DND-41 (cell line): ENCODE data around the gene EXOC4.

Source experiments
- CTCF ChIP-seq: IDR thresholded peaks from 2 replicates; pipeline ENCODE4 v1.5.1; 2012; ENCODE audit warnings: borderline replicate concordance, low read length, moderate library complexity, mild to moderate bottlenecking; ENCODE audit not compliant: poor library complexity, severe bottlenecking; ENCODE audit errors: extremely low read depth
- EZH2 ChIP-seq: IDR thresholded peaks from 3 replicates; pipeline ENCODE4 v1.6.1; 2012; ENCODE audit warnings: borderline replicate concordance, low read depth, mild to moderate bottlenecking, moderate library complexity, low read length, inconsistent platforms; ENCODE audit not compliant: severe bottlenecking

DNA sequence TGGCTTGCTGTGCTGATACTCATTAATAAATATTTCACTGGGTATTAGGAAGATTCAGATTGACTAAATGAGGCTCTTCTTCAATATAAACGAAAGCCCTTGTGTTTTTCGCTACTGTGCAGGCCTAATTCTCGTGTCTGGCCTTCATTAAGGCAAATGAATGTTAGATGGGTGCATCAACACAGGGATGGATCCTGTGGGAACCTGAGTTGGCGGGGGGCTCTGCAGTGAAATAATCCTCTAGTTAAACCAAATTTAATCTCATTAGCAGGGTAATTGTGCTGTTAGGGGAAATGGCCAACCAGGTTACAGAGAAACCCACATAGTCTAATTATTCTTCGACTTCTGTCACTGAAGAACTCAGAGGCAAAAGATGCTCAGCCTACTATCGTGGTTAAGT lies 548.5 kb downstream of the EXOC4 start:
- TF ChIP-seq CTCF (no peak), EZH2 (no peak)
